Activated naive CD4-positive, alpha-beta T cell treated with anti-CD3 and anti-CD28 coated beads, Interleukin-2, amount 50 U/mL, for 24 hours (primary cell): ENCODE measurements around the gene KIF21B.

Source experiments
- H3K27ac Mint-ChIP-seq: one replicate; pipeline ENCODE4 v1.8.0; 2021; ENCODE audit warnings: mild to moderate bottlenecking, mixed read lengths
- H3K27me3 Mint-ChIP-seq: one replicate; pipeline ENCODE4 v1.8.0; 2021; ENCODE audit warnings: mixed read lengths
- H3K36me3 Mint-ChIP-seq: one replicate; pipeline ENCODE4 v1.8.0; 2021; ENCODE audit warnings: mixed read lengths
- H3K4me1 Mint-ChIP-seq: one replicate; pipeline ENCODE4 v1.8.0; 2021; ENCODE audit warnings: mixed read lengths
- H3K4me3 Mint-ChIP-seq: one replicate; pipeline ENCODE4 v1.8.0; 2021; ENCODE audit warnings: mild to moderate bottlenecking, mixed read lengths
- H3K9me3 Mint-ChIP-seq: one replicate; pipeline ENCODE4 v1.8.0; 2021; ENCODE audit warnings: mixed read lengths

The KIF21B gene

GRCh38 chr1:201054091-201054543 lies 30.6 kb upstream of the KIF21B start:
- Mint-ChIP-seq H3K27ac (no peak overlapping the region), H3K4me3 (no peak overlapping the region), H3K27me3 (no peaks in the 10 kb centered on the region), H3K36me3 (no peaks in the 10 kb centered on the region), H3K4me1 (peaks cover 4% of the 10 kb centered on the region), H3K9me3 (no peaks in the 10 kb centered on the region)

- no peaks in the 10 kb centered on the region for H3K9me3 Mint-ChIP-seq
- no peak overlapping the region for H3K27ac Mint-ChIP-seq
- no peaks in the 10 kb centered on the region for H3K27me3 Mint-ChIP-seq
- no peaks in the 10 kb centered on the region for H3K36me3 Mint-ChIP-seq
- H3K4me1 Mint-ChIP-seq, result peaks cover 4% of the 10 kb centered on the region
- H3K4me3 Mint-ChIP-seq, result no peak overlapping the region
These were observed 29.8 kb upstream of the KIF21B start for GRCh38 chr1:201053155-201053860.

GRCh38 chr1:201051399-201051798 lies 27.9 kb upstream of the KIF21B start:
- Mint-ChIP-seq H3K4me1 (no peaks in the 10 kb centered on the region), H3K9me3 (no peaks in the 10 kb centered on the region), H3K36me3 (no peaks in the 10 kb centered on the region), H3K27ac (no peak overlapping the region), H3K4me3 (no peak overlapping the region), H3K27me3 (no peaks in the 10 kb centered on the region)

GRCh38 chr1:201050515-201051277 lies 27.2 kb upstream of the KIF21B start:
- Mint-ChIP-seq H3K9me3 (no peaks in the 10 kb centered on the region), H3K27ac (no peak overlapping the region), H3K4me3 (no peak overlapping the region), H3K4me1 (no peaks in the 10 kb centered on the region), H3K36me3 (no peaks in the 10 kb centered on the region), H3K27me3 (no peaks in the 10 kb centered on the region)

GRCh38 chr1:201049248-201049831 lies 25.8 kb upstream of the KIF21B start:
- H3K27me3 Mint-ChIP-seq, result no peaks in the 10 kb centered on the region
- no peaks in the 10 kb centered on the region for H3K36me3 Mint-ChIP-seq
- H3K4me3 Mint-ChIP-seq, result no peak overlapping the region
- no peak overlapping the region for H3K27ac Mint-ChIP-seq
- no peaks in the 10 kb centered on the region for H3K9me3 Mint-ChIP-seq
- no peaks in the 10 kb centered on the region for H3K4me1 Mint-ChIP-seq

GRCh38 chr1:201048521-201048920 lies 25.0 kb upstream of the KIF21B start:
- Mint-ChIP-seq H3K27ac (no peak overlapping the region), H3K4me3 (no peak overlapping the region), H3K9me3 (no peaks in the 10 kb centered on the region), H3K27me3 (no peaks in the 10 kb centered on the region), H3K36me3 (no peaks in the 10 kb centered on the region), H3K4me1 (no peaks in the 10 kb centered on the region)

GRCh38 chr1:201044119-201044518 lies 20.6 kb upstream of the KIF21B start:
- H3K9me3 Mint-ChIP-seq, result no peaks in the 10 kb centered on the region

GRCh38 chr1:201042779-201043461 lies 19.4 kb upstream of the KIF21B start:
- Mint-ChIP-seq H3K36me3 (no peaks in the 10 kb centered on the region), H3K27ac (no peak overlapping the region), H3K4me1 (no peaks in the 10 kb centered on the region), H3K27me3 (no peaks in the 10 kb centered on the region), H3K4me3 (no peak overlapping the region), H3K9me3 (no peaks in the 10 kb centered on the region)

More at GRCh38 chr1:201044119-201044518, 20.6 kb upstream of the KIF21B start:
- no peak overlapping the region for H3K4me3 Mint-ChIP-seq
- H3K4me1 Mint-ChIP-seq, result no peaks in the 10 kb centered on the region
- no peaks in the 10 kb centered on the region for H3K36me3 Mint-ChIP-seq
- no peak overlapping the region for H3K27ac Mint-ChIP-seq
- H3K27me3 Mint-ChIP-seq, result no peaks in the 10 kb centered on the region

GRCh38 chr1:201041011-201041410 lies 17.5 kb upstream of the KIF21B start:
- Mint-ChIP-seq H3K27me3 (no peaks in the 10 kb centered on the region), H3K27ac (no peak overlapping the region), H3K9me3 (no peaks in the 10 kb centered on the region), H3K4me3 (no peak overlapping the region), H3K4me1 (no peaks in the 10 kb centered on the region), H3K36me3 (no peaks in the 10 kb centered on the region)

- Mint-ChIP-seq H3K4me1 (no peaks in the 10 kb centered on the region), H3K4me3 (no peak overlapping the region), H3K27me3 (no peaks in the 10 kb centered on the region), H3K27ac (no peak overlapping the region), H3K9me3 (no peaks in the 10 kb centered on the region), H3K36me3 (no peaks in the 10 kb centered on the region)
These were observed 16.4 kb upstream of the KIF21B start for GRCh38 chr1:201039876-201040275.

GRCh38 chr1:201039418-201039817 lies 15.9 kb upstream of the KIF21B start:
- Mint-ChIP-seq H3K27me3 (no peaks in the 10 kb centered on the region), H3K27ac (no peak overlapping the region), H3K4me3 (no peak overlapping the region), H3K4me1 (no peaks in the 10 kb centered on the region), H3K36me3 (no peaks in the 10 kb centered on the region), H3K9me3 (no peaks in the 10 kb centered on the region)

- H3K4me1 Mint-ChIP-seq, result no peaks in the 10 kb centered on the region
- H3K27ac Mint-ChIP-seq, result no peak overlapping the region
- no peaks in the 10 kb centered on the region for H3K9me3 Mint-ChIP-seq
- no peaks in the 10 kb centered on the region for H3K27me3 Mint-ChIP-seq
- H3K36me3 Mint-ChIP-seq, result no peaks in the 10 kb centered on the region
- H3K4me3 Mint-ChIP-seq, result no peak overlapping the region
These were observed 14.8 kb upstream of the KIF21B start for GRCh38 chr1:201038186-201038876.

GRCh38 chr1:201036188-201036842 lies 12.8 kb upstream of the KIF21B start:
- Mint-ChIP-seq H3K4me3 (no peak overlapping the region), H3K27ac (no peak overlapping the region), H3K36me3 (no peaks in the 10 kb centered on the region), H3K4me1 (no peaks in the 10 kb centered on the region), H3K27me3 (no peaks in the 10 kb centered on the region), H3K9me3 (no peaks in the 10 kb centered on the region)

GRCh38 chr1:201034671-201035070 lies 11.2 kb upstream of the KIF21B start:
- Mint-ChIP-seq H3K4me1 (no peaks in the 10 kb centered on the region), H3K27ac (no peak overlapping the region), H3K9me3 (no peaks in the 10 kb centered on the region), H3K27me3 (no peaks in the 10 kb centered on the region), H3K36me3 (no peaks in the 10 kb centered on the region), H3K4me3 (no peak overlapping the region)

- Mint-ChIP-seq H3K4me3 (no peak overlapping the region), H3K27ac (no peak overlapping the region), H3K4me1 (no peaks in the 10 kb centered on the region), H3K9me3 (no peaks in the 10 kb centered on the region), H3K36me3 (no peaks in the 10 kb centered on the region), H3K27me3 (no peaks in the 10 kb centered on the region)
These were observed 8.9 kb upstream of the KIF21B start for GRCh38 chr1:201032408-201032807.
